ENCODE results near the gene MAP3K4.
"Not testable (repeated sequence)": the region's sequence is repeated elsewhere in the genome, so short reads cannot be mapped to it uniquely, and the experiment has no call there.

MAP3K4 gene

GRCh38 chr6:160971171-160971570, 20.4 kb upstream of the MAP3K4 start:
- no peak for DNase-seq

GRCh38 chr6:160972111-160972510, 19.5 kb upstream of the MAP3K4 start:
- DNase-seq: no peak

- DNase-seq: not testable (repeated sequence)
These were observed 19.0 kb upstream of the MAP3K4 start for GRCh38 chr6:160972594-160972993.

GRCh38 chr6:160973311-160974250, 18.0 kb upstream of the MAP3K4 start:
- no peak for DNase-seq

- no peak for DNase-seq
These were observed 17.2 kb upstream of the MAP3K4 start for GRCh38 chr6:160974304-160974771.

GRCh38 chr6:160975162-160975561, 16.4 kb upstream of the MAP3K4 start:
- DNase-seq: no peak

GRCh38 chr6:160975961-160976360, 15.6 kb upstream of the MAP3K4 start:
- not testable (repeated sequence) for DNase-seq

GRCh38 chr6:160978141-160978901, 13.2 kb upstream of the MAP3K4 start:
- no peak for DNase-seq

- no peak for DNase-seq
These were observed 12.4 kb upstream of the MAP3K4 start for GRCh38 chr6:160979061-160979708.

- DNase-seq: not testable (repeated sequence)
These were observed 8.1 kb upstream of the MAP3K4 start for GRCh38 chr6:160983377-160983948.

GRCh38 chr6:160986851-160987250, 4.7 kb upstream of the MAP3K4 start:
- DNase-seq: no peak

- no peak for DNase-seq
These were observed 4.3 kb upstream of the MAP3K4 start for GRCh38 chr6:160987265-160987664.

GRCh38 chr6:160990847-160991405, 643 bp upstream of the MAP3K4 start:
- DNase-seq: no peak

GRCh38 chr6:160992061-160992979, 751 bp downstream of the MAP3K4 start:
- DNase-seq: peak; percentile 45

- DNase-seq: no peak
These were observed 1.4 kb downstream of the MAP3K4 start for GRCh38 chr6:160992980-160993314.

- DNase-seq: no peak
These were observed 3.7 kb downstream of the MAP3K4 start for GRCh38 chr6:160995271-160995670.

GRCh38 chr6:160996131-160996601, 4.6 kb downstream of the MAP3K4 start:
- DNase-seq: no peak

- DNase-seq: no peak
These were observed 6.6 kb downstream of the MAP3K4 start for GRCh38 chr6:160998217-160998616.

- DNase-seq: no peak
These were observed 7.2 kb downstream of the MAP3K4 start for GRCh38 chr6:160998766-160999165.

- DNase-seq: no peak
These were observed 7.9 kb downstream of the MAP3K4 start for GRCh38 chr6:160999516-160999915.

GRCh38 chr6:161000632-161001031, 9.1 kb downstream of the MAP3K4 start:
- no peak for DNase-seq

Measured in CD4-positive, alpha-beta T cell treated with Interleukin-17A for 4 hours (primary cell).